ENCODE measurements around the gene SPEG. TPM values are rescaled to one million over a fixed set of nuclear protein-coding genes. Genes with fewer than 3 reads are reported as not detected.

Gene SPEG
- total RNA-seq, 2 experiments from 2014 or later, result 15.3 to 17.7 TPM

GRCh38 chr2:219387306-219388120 is 47.1 kb upstream of the SPEG start, which contains the start of gene DNPEP:
Gene DNPEP (minus strand): TSS chr2:219387912. CDS start chr2:219387794, 118 bp downstream.
- H3K36me3 Mint-ChIP-seq (ENCODE audit: low read depth), result peaks cover 46% of the 10 kb centered on the region

GRCh38 chr2:219388121-219388906 is 46.3 kb upstream of the SPEG start:
- intact Hi-C loops (cut with DNase I, micrococcal nuclease), result loop anchor here (2.0 to 10.0 kb wide), 10 partner anchors 54 to 821 kb away; partner anchors contain the start of genes BCS1L (in 1 of the 2), CHPF (in 1 of the 2), CNOT9 (in 1 of the 2) and DNAJB2 (in 1 of the 2)
- peak overlapping the region; percentile 64 to 75 for H3K27ac ChIP-seq (ENCODE audit: low read depth in 1 of 2, low read length in 2 of 2)

More at GRCh38 chr2:219387306-219388120, 47.1 kb upstream of the SPEG start, which contains the start of gene DNPEP:
- no peaks in the 10 kb centered on the region for H3K27me3 Mint-ChIP-seq
- Histone ChIP-seq H3K36me3 (ENCODE audit: insufficient read depth, low read length) (peaks cover 42% of the 10 kb centered on the region), H3K27ac (ENCODE audit: low read depth in 1 of 2, low read length in 2 of 2) (peak within 1 kb of the TSS; percentile 84 to 88), H3K4me3 (ENCODE audit: low read length) (peak within 1 kb of the TSS; percentile 97), H3K9me3 (ENCODE audit: control insufficient read depth in 1 of 2, insufficient read depth in 1 of 2, low read length in 2 of 2) (no peaks in the 10 kb centered on the region), H3K27me3 (ENCODE audit: control insufficient read depth in 1 of 2, insufficient read depth in 2 of 2, low read length in 2 of 2) (no peaks in the 10 kb centered on the region), H3K4me1 (ENCODE audit: insufficient read depth, low read length) (peaks cover 26% of the 10 kb centered on the region)
- ATAC-seq (ENCODE audit: poor library complexity), result peak; percentile 54
- H3K4me3 Mint-ChIP-seq, result peak within 1 kb of the TSS; percentile 95
- intact Hi-C loops (cut with DNase I, micrococcal nuclease), result loop anchor here (2.0 to 10.0 kb wide), 11 partner anchors 55 to 820 kb away; partner anchors contain the start of genes DNAJB2 (in 2 of the 2), BCS1L (in 1 of the 2), CHPF (in 1 of the 2) and CNOT9 (in 1 of the 2)
- DNase-seq, result peak in 12 of 14 experiments; percentile 87 to 98 (median 95)
- ChIA-PET CTCF (interaction anchor here (1.0 to 2.8 kb wide), 11 partner anchors 15 to 677 kb away, joined by 3 to 22 read pairs (median 7); partner anchors contain the start of genes CHPF, DNAJB2, TMEM198 and TTLL4), POLR2A (interaction anchor here (0.6 to 4.3 kb wide), 28 partner anchors 9 to 1118 kb away, joined by 3 to 24 read pairs (median 5); partner anchors contain the start of genes AAMP, ANKZF1, ATG9A and BCS1L)
- TF ChIP-seq, protein P1, sequence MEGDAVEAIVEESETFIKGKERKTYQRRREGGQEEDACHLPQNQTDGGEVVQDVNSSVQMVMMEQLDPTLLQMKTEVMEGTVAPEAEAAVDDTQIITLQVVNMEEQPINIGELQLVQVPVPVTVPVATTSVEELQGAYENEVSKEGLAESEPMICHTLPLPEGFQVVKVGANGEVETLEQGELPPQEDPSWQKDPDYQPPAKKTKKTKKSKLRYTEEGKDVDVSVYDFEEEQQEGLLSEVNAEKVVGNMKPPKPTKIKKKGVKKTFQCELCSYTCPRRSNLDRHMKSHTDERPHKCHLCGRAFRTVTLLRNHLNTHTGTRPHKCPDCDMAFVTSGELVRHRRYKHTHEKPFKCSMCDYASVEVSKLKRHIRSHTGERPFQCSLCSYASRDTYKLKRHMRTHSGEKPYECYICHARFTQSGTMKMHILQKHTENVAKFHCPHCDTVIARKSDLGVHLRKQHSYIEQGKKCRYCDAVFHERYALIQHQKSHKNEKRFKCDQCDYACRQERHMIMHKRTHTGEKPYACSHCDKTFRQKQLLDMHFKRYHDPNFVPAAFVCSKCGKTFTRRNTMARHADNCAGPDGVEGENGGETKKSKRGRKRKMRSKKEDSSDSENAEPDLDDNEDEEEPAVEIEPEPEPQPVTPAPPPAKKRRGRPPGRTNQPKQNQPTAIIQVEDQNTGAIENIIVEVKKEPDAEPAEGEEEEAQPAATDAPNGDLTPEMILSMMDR (IDR thresholded peaks at IDR 0.05), result no peak
- peaks cover 22% of the 10 kb centered on the region for H3K4me1 Mint-ChIP-seq (ENCODE audit: low read depth)
- H3K27ac Mint-ChIP-seq, result peak within 1 kb of the TSS; percentile 95
- no peaks in the 10 kb centered on the region for H3K9me3 Mint-ChIP-seq

More at GRCh38 chr2:219388121-219388906, 46.3 kb upstream of the SPEG start:
- DNase-seq, result peak; percentile 98 to 100 (median 99)
- peaks cover 38% of the 10 kb centered on the region for H3K36me3 Mint-ChIP-seq (ENCODE audit: low read depth)
- H3K27ac Mint-ChIP-seq, result peak overlapping the region; percentile 95
- Histone ChIP-seq H3K36me3 (ENCODE audit: insufficient read depth, low read length) (peaks cover 34% of the 10 kb centered on the region), H3K4me3 (ENCODE audit: low read length) (peak overlapping the region; percentile 44), H3K4me1 (ENCODE audit: insufficient read depth, low read length) (peaks cover 26% of the 10 kb centered on the region), H3K27me3 (ENCODE audit: control insufficient read depth in 1 of 2, insufficient read depth in 2 of 2, low read length in 2 of 2) (no peaks in the 10 kb centered on the region), H3K9me3 (ENCODE audit: control insufficient read depth in 1 of 2, insufficient read depth in 1 of 2, low read length in 2 of 2) (no peaks in the 10 kb centered on the region)
- H3K4me1 Mint-ChIP-seq (ENCODE audit: low read depth), result peaks cover 22% of the 10 kb centered on the region
- ChIA-PET POLR2A (interaction anchor here (0.7 to 4.3 kb wide), 32 partner anchors 9 to 1118 kb away, joined by 3 to 24 read pairs (median 5); partner anchors contain the start of genes AAMP, ANKZF1, ATG9A and BCS1L), CTCF (interaction anchor here (0.6 to 2.8 kb wide), 25 partner anchors 14 to 730 kb away, joined by 3 to 22 read pairs (median 4); partner anchors contain the start of genes CHPF, DNAJB2, STK11IP and TMEM198)
- H3K27me3 Mint-ChIP-seq, result no peaks in the 10 kb centered on the region
- no peaks in the 10 kb centered on the region for H3K9me3 Mint-ChIP-seq
- TF ChIP-seq, protein P1 (IDR thresholded peaks at IDR 0.05), result peak; percentile 65
- peak overlapping the region; percentile 83 for H3K4me3 Mint-ChIP-seq
- ATAC-seq (ENCODE audit: poor library complexity), result peak; percentile 78
